Trophoblast cell (in vitro differentiated cells and primary cell): ENCODE results near the gene HS3ST5.

ENCODE experiments used
- DNase-seq, 2 donors: peaks; one replicate each; pipeline ENCODE4 v3.0.0-alpha.2; 2016
- H2AFZ ChIP-seq: 2 replicates; pipeline ENCODE4 v1.6.1; 2013; ENCODE audit warnings: low read length, moderate library complexity, mild to moderate bottlenecking; ENCODE audit not compliant: insufficient read depth, poor library complexity
- H2AK5ac ChIP-seq: 2 replicates; pipeline ENCODE4 v1.6.1; 2013; ENCODE audit warnings: mild to moderate bottlenecking, low read length
- H2BK120ac ChIP-seq: 2 replicates; pipeline ENCODE4 v1.6.1; 2013; ENCODE audit warnings: low read length, mild to moderate bottlenecking, moderate library complexity; ENCODE audit not compliant: insufficient read depth, poor library complexity
- H2BK12ac ChIP-seq: 2 replicates; pipeline ENCODE4 v1.6.1; 2013; ENCODE audit warnings: mild to moderate bottlenecking, low read length, moderate library complexity
- H2BK5ac ChIP-seq: 2 replicates; pipeline ENCODE4 v1.6.1; 2013; ENCODE audit warnings: low read length, low read depth, moderate library complexity, mild to moderate bottlenecking; ENCODE audit not compliant: poor library complexity
- H3K14ac ChIP-seq: 2 replicates; pipeline ENCODE4 v1.6.1; 2013; ENCODE audit warnings: mild to moderate bottlenecking, low read length
- H3K18ac ChIP-seq: 2 replicates; pipeline ENCODE4 v1.6.1; 2013; ENCODE audit warnings: mild to moderate bottlenecking, low read length
- H3K23ac ChIP-seq: 2 replicates; pipeline ENCODE4 v1.6.1; 2013; ENCODE audit warnings: low read length
- H3K27ac ChIP-seq: 2 replicates; pipeline ENCODE4 v1.5.1; 2013; ENCODE audit warnings: low read depth, mild to moderate bottlenecking, inconsistent platforms, low read length, moderate library complexity
- H3K27me3 ChIP-seq: 2 replicates; pipeline ENCODE4 v1.6.1; 2013; ENCODE audit warnings: inconsistent platforms, mild to moderate bottlenecking, low read length, moderate library complexity; ENCODE audit not compliant: insufficient read depth
- H3K36me3 ChIP-seq, 2 experiments: 1 replicate in 1 of 2; 2 replicates in 1 of 2; pipeline ENCODE4 v1.6.1; 2013; ENCODE audit warnings: low read length in 2 of 2, mild to moderate bottlenecking in 2 of 2, moderate library complexity in 1 of 2; ENCODE audit not compliant: insufficient read depth in 2 of 2, control insufficient read depth in 1 of 2
- H3K4ac ChIP-seq: 2 replicates; pipeline ENCODE4 v1.6.1; 2013; ENCODE audit warnings: low read depth, mild to moderate bottlenecking, low read length, moderate library complexity
- H3K4me1 ChIP-seq, 2 experiments: 1 replicate in 1 of 2; 2 replicates in 1 of 2; pipeline ENCODE4 v1.6.1; 2013; ENCODE audit warnings: low read length in 2 of 2, mild to moderate bottlenecking in 2 of 2, moderate library complexity in 1 of 2; ENCODE audit not compliant: insufficient read depth in 2 of 2, control insufficient read depth in 1 of 2
- H3K4me2 ChIP-seq: 2 replicates; pipeline ENCODE4 v1.6.1; 2013; ENCODE audit warnings: inconsistent platforms, mild to moderate bottlenecking, low read length, moderate library complexity
- H3K4me3 ChIP-seq: 2 replicates; pipeline ENCODE4 v1.5.1; 2013; ENCODE audit warnings: mild to moderate bottlenecking, low read depth, low read length, inconsistent platforms
- H3K79me1 ChIP-seq: one replicate; pipeline ENCODE4 v1.6.1; 2013; ENCODE audit warnings: low read length
- H3K79me2 ChIP-seq: 2 replicates; pipeline ENCODE4 v1.6.1; 2013; ENCODE audit warnings: low read length, mild to moderate bottlenecking; ENCODE audit not compliant: control insufficient read depth, insufficient read depth, poor library complexity
- H3K9ac ChIP-seq: 2 replicates; pipeline ENCODE4 v1.6.1; 2013; ENCODE audit warnings: mild to moderate bottlenecking, low read length
- H3K9me3 ChIP-seq: 2 replicates; pipeline ENCODE4 v1.6.1; 2013; ENCODE audit warnings: low read depth, mild to moderate bottlenecking, control low read depth, inconsistent platforms, low read length; ENCODE audit not compliant: insufficient read depth
- H4K12ac ChIP-seq: 2 replicates; pipeline ENCODE4 v1.6.1; 2013; ENCODE audit warnings: low read depth, mild to moderate bottlenecking, low read length, moderate library complexity
- H4K8ac ChIP-seq: 2 replicates; pipeline ENCODE4 v1.6.1; 2013; ENCODE audit warnings: low read depth, mild to moderate bottlenecking, low read length, moderate library complexity
- H4K91ac ChIP-seq: one replicate; pipeline ENCODE4 v1.6.1; 2013; ENCODE audit warnings: low read depth, mild to moderate bottlenecking, low read length, moderate library complexity
- WGBS: extraction: QIAGEN DNeasy Blood & Tissue Kit; methylation state at CpG from one replicate; pipeline ENCODE4 v1.1.7; 2013; ENCODE audit warnings: missing lambda C conversion rate; ENCODE audit not compliant: insufficient read length, insufficient coverage; ENCODE audit errors: extremely low coverage; 5-methylcytosine and 5-hydroxymethylcytosine counted together

HS3ST5 gene

DNA sequence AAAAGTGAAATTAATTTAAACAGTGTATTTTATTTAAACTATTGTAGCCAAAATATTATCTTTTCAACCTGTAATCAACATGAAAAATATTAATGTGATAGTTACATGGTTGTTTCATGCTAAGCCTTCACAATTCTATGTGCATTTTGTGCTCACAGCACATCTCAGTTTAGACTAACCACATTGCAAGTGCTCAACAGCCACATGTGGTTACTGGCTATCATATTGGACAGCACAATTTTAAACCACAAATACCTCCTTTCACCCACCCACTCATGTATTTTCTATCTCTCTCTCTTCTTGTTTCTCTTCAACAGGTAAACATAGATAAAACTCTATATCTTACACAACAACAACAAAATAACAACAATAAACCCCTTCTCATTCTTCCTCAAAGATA is 12.5 kb upstream of the HS3ST5 start:
- Histone ChIP-seq H2BK120ac (no peak overlapping the region), H3K27me3 (no peaks in the 10 kb centered on the region), H2AFZ (no peak overlapping the region), H4K91ac (no peak overlapping the region), H4K12ac (no peak overlapping the region), H4K8ac (no peak overlapping the region), H2AK5ac (no peak overlapping the region), H3K79me2 (no peaks in the 10 kb centered on the region), H3K27ac (no peak overlapping the region), H3K79me1 (no peaks in the 10 kb centered on the region), H3K4me1 (no peaks in the 10 kb centered on the region), H3K14ac (no peak overlapping the region), H3K36me3 (no peaks in the 10 kb centered on the region), H2BK5ac (no peak overlapping the region), H3K4me3 (no peak overlapping the region), H3K9me3 (no peaks in the 10 kb centered on the region), H3K9ac (no peak overlapping the region), H3K23ac (no peak overlapping the region), H3K18ac (no peak overlapping the region), H3K4ac (no peak overlapping the region), H2BK12ac (no peak overlapping the region), H3K4me2 (no peak overlapping the region)
- no peak for DNase-seq

DNA sequence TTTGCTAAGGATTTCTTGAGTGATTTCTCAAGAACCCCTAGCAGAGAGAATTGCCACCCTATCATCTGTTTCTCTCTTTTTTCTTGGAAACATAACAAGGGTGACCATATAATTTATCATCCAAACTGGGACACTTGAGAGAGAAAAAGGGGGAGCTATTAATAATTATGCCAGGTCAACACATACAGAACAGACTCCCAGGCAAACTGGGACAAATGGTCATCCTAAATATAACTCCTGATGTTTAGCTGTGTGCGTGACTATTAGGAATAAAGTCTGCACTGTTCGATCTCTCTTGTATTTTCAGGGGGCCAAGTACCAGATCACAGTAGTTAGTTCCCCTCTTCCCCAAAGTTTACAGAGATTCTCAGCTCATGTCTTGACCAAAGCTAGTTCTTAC is 11.7 kb upstream of the HS3ST5 start:
- no peak overlapping the region for H3K27ac ChIP-seq
- no peak overlapping the region for H2BK12ac ChIP-seq
- H3K23ac ChIP-seq: no peak overlapping the region
- no peak overlapping the region for H3K4ac ChIP-seq
- H3K36me3 ChIP-seq: no peaks in the 10 kb centered on the region
- no peak overlapping the region for H3K14ac ChIP-seq
- no peak overlapping the region for H4K8ac ChIP-seq
- H2BK5ac ChIP-seq: no peak overlapping the region
- no peaks in the 10 kb centered on the region for H3K27me3 ChIP-seq
- no peak overlapping the region for H3K4me2 ChIP-seq
- H2AK5ac ChIP-seq: no peak overlapping the region
- no peak overlapping the region for H3K18ac ChIP-seq
- H3K9ac ChIP-seq: no peak overlapping the region
- no peaks in the 10 kb centered on the region for H3K79me1 ChIP-seq
- no peaks in the 10 kb centered on the region for H3K79me2 ChIP-seq
- H2AFZ ChIP-seq: no peak overlapping the region
- H3K9me3 ChIP-seq: no peaks in the 10 kb centered on the region
- H4K12ac ChIP-seq: no peak overlapping the region
- no CpG with 5 or more reads among the region's 2 CpGs for WGBS
- H3K4me1 ChIP-seq: no peaks in the 10 kb centered on the region
- H3K4me3 ChIP-seq: no peak overlapping the region
- no peak overlapping the region for H2BK120ac ChIP-seq
- no peak for DNase-seq
- no peak overlapping the region for H4K91ac ChIP-seq

DNA sequence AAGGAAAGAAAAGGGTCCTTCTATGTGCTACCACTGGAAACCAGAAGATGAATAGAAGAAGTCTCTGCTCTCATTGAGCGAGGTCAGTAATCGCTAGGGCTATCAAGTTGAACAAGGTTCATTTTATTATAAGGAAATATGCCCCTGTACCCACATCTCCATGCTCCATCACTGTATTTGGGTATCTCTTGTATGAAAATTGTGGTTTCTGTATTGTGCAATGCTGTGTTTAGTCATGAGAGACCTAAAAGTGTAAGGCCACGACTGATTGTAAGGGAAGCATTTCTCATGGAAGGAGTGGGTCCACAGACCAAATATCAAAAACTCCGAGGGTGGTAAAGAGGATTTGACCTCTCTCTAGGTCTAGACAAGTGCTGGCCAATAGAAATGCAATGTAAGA is 3.6 kb upstream of the HS3ST5 start:
- Histone ChIP-seq H3K36me3 (no peaks in the 10 kb centered on the region), H3K23ac (no peak overlapping the region), H2BK5ac (no peak overlapping the region), H3K9ac (no peak overlapping the region), H3K4me1 (peaks cover 3 to 14% of the 10 kb centered on the region in 2 experiments), H3K9me3 (peaks cover 2% of the 10 kb centered on the region), H3K27ac (no peak overlapping the region), H3K27me3 (no peaks in the 10 kb centered on the region), H2AK5ac (no peak overlapping the region), H4K12ac (no peak overlapping the region), H2AFZ (no peak overlapping the region), H2BK12ac (no peak overlapping the region), H3K4me2 (no peak overlapping the region), H4K91ac (no peak overlapping the region), H3K4me3 (no peak overlapping the region), H3K18ac (no peak overlapping the region), H4K8ac (no peak overlapping the region), H3K14ac (no peak overlapping the region), H3K79me2 (no peaks in the 10 kb centered on the region), H3K4ac (no peak overlapping the region), H3K79me1 (no peaks in the 10 kb centered on the region), H2BK120ac (no peak overlapping the region)
- DNase-seq: no peak
- WGBS: no CpG with 5 or more reads among the region's 4 CpGs

DNA sequence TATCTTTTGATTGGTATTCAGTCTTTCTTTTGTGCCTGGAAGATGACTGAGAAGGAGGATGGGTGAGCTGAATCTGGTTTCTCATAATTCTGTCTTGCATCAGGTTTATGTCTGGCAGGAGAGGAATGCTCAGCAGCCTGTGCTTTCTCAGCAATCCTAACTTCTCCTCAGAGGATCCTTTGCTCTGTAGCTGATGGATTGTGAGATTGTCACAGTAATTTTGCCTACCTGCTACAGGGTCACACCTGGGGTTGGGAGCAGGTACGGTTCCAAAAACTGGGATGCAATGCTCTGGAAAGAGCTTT is 2.1 kb upstream of the HS3ST5 start:
- Histone ChIP-seq H2AFZ (no peak overlapping the region), H4K91ac (no peak overlapping the region), H3K27ac (no peak overlapping the region), H3K4me1 (peaks cover 5 to 17% of the 10 kb centered on the region in 2 experiments), H2BK5ac (no peak overlapping the region), H2AK5ac (no peak overlapping the region), H3K9me3 (peaks cover 2% of the 10 kb centered on the region), H2BK120ac (no peak overlapping the region), H4K12ac (no peak overlapping the region), H3K14ac (no peak overlapping the region), H3K4me2 (no peak overlapping the region), H3K18ac (no peak overlapping the region), H3K4me3 (no peak overlapping the region), H2BK12ac (no peak overlapping the region), H3K27me3 (no peaks in the 10 kb centered on the region), H3K23ac (no peak overlapping the region), H3K79me1 (no peaks in the 10 kb centered on the region), H3K79me2 (no peaks in the 10 kb centered on the region), H3K4ac (no peak overlapping the region), H4K8ac (no peak overlapping the region), H3K36me3 (no peaks in the 10 kb centered on the region), H3K9ac (no peak overlapping the region)
- peak in 1 of 2 donors; percentile 6 for DNase-seq
- WGBS: no CpG with 5 or more reads among the region's 1 CpG
